C4-2B (cell line): ENCODE measurements around the gene GPANK1.

ENCODE experiments used
- ZFX ChIP-seq: fragments of 450-650 bp; IDR thresholded peaks from 2 replicates; pipeline ENCODE4 v1.6.1; 2017
- TF ChIP-seq, protein P1 (sequence below): fragments of 450-650 bp; conservative IDR thresholded peaks from 2 replicates; pipeline ENCODE4 v1.5.1; 2017; ENCODE audit warnings: mild to moderate bottlenecking

DNA sequence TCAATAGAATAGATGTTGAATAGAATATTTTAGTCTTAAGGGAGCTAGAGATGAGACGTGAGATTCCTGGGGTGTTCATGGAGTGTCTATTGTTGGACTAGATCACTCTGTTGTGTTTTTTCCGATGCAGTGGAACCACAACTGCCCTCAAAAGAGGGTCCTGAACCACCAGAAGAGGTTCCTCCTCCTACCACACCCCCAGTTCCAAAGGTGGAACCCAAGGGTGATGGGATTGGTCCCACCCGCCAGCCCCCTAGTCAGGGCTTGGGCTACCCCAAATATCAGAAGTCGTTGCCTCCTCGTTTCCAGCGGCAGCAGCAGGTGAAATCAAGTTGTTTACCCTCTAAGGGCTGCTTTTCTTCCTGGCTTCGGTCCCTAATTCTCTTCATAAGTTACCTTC is 35.8 kb downstream of the GPANK1 start:
- TF ChIP-seq, protein P1, sequence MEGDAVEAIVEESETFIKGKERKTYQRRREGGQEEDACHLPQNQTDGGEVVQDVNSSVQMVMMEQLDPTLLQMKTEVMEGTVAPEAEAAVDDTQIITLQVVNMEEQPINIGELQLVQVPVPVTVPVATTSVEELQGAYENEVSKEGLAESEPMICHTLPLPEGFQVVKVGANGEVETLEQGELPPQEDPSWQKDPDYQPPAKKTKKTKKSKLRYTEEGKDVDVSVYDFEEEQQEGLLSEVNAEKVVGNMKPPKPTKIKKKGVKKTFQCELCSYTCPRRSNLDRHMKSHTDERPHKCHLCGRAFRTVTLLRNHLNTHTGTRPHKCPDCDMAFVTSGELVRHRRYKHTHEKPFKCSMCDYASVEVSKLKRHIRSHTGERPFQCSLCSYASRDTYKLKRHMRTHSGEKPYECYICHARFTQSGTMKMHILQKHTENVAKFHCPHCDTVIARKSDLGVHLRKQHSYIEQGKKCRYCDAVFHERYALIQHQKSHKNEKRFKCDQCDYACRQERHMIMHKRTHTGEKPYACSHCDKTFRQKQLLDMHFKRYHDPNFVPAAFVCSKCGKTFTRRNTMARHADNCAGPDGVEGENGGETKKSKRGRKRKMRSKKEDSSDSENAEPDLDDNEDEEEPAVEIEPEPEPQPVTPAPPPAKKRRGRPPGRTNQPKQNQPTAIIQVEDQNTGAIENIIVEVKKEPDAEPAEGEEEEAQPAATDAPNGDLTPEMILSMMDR: no peak
- no peak for TF ChIP-seq ZFX
